HepG2 (cell line): ENCODE data around the gene ZC3H18. TPM values are rescaled to one million over a fixed set of nuclear protein-coding genes. Genes with fewer than 3 reads are reported as not detected.

Experiments used
- ATAC-seq: fragments of 200-7000 bp; cut with Tn5 transposase; 3 replicates; pipeline ENCODE4 v1.9.1; 2020; ENCODE audit warnings: mild to moderate bottlenecking, moderate library complexity
- BruUV-seq: library from RNA; stranded (reverse); fragments of 400-500 nt; replicated peaks from 2 replicates; lab custom pipeline; 2021; lab: Mats Ljungman, UMichigan
- CTCF ChIA-PET: fragments of 300-600 bp; formaldehyde crosslinking; extraction: SDS; loops from one replicate; lab custom pipeline; 2021; ENCODE audit warnings: low total read pairs, inconsistent platforms, low intra/inter-chr PET ratio; lab: Yijun Ruan, JAX
- POLR2A ChIA-PET: fragments of 350-600 bp; sonication (Branson Sonifier 250); formaldehyde crosslinking; loops from one replicate; lab custom pipeline; 2020; ENCODE audit warnings: antibody characterized with exemption, inconsistent platforms; lab: Yijun Ruan, JAX
- DNase-seq: peaks from one replicate; pipeline ENCODE4 v3.0.0-alpha.2; 2015; ENCODE audit warnings: low spot score
- FAIRE-seq: peaks from 3 replicates; lab custom pipeline; 2011; peaks lifted over from hg19 to GRCh38; lab: Jason Lieb, UNC
- H2AFZ ChIP-seq: one replicate; pipeline ENCODE4 v1.6.1; 2011; ENCODE audit warnings: low read length, inconsistent platforms
- H3K27ac ChIP-seq: fragments of 300-600 bp; 3 replicates; pipeline ENCODE4 v1.8.0; 2011; ENCODE audit warnings: mixed run types, mild to moderate bottlenecking, mixed read lengths, low read length, inconsistent platforms; ENCODE audit not compliant: insufficient read depth; ENCODE audit errors: extremely low read length
- H3K27me3 ChIP-seq, 2 experiments: fragments of 200-600 bp in 1 of 2; 2 replicates in 1 of 2; 3 replicates in 1 of 2; pipeline versions ENCODE4 v1.6.0 to v1.8.0; 2011; ENCODE audit warnings: low read length in 2 of 2, mild to moderate bottlenecking in 2 of 2, moderate library complexity in 2 of 2, inconsistent platforms in 1 of 2; ENCODE audit not compliant: insufficient read depth in 2 of 2, control insufficient read depth in 1 of 2
- H3K36me3 ChIP-seq, 2 experiments: fragments of 200-600 bp in 1 of 2; replicated peaks in 1 of 2; 2 replicates in 1 of 2; 3 replicates in 1 of 2; pipeline versions ENCODE4 v1.5.1 to v1.8.0; 2011; ENCODE audit warnings: low read length in 2 of 2, inconsistent platforms in 1 of 2; ENCODE audit not compliant: insufficient read depth in 2 of 2, control insufficient read depth in 1 of 2
- H3K4me1 ChIP-seq: 2 replicates; pipeline ENCODE4 v1.5.1; 2012; ENCODE audit warnings: low read length, inconsistent platforms; ENCODE audit not compliant: insufficient read depth
- H3K4me2 ChIP-seq: 2 replicates; pipeline ENCODE4 v1.6.0; 2011; ENCODE audit warnings: low read depth, low read length, inconsistent platforms
- H3K4me3 ChIP-seq, 3 experiments: fragments of 200-600 bp in 1 of 3; sonication (generic), shearing (Covaris generic) in 1 of 3; replicated peaks in 1 of 3; 2 replicates each; pipeline ENCODE4 v1.5.1; 2011 to 2016; ENCODE audit warnings: low read length in 3 of 3, inconsistent platforms in 2 of 3, low read depth in 2 of 3, mild to moderate bottlenecking in 2 of 3, control low read depth in 1 of 3, mixed read lengths in 1 of 3; ENCODE audit not compliant: insufficient read depth in 1 of 3
- H3K79me2 ChIP-seq: one replicate; pipeline ENCODE4 v1.6.1; 2011; ENCODE audit warnings: low read length, inconsistent platforms; ENCODE audit not compliant: insufficient read depth
- H3K9ac ChIP-seq: 2 replicates; pipeline ENCODE4 v1.6.0; 2011; ENCODE audit warnings: mild to moderate bottlenecking, low read depth, low read length, inconsistent platforms; ENCODE audit not compliant: insufficient read depth
- H3K9me3 ChIP-seq: 2 replicates; pipeline ENCODE4 v1.5.1; 2012; ENCODE audit warnings: mild to moderate bottlenecking, low read length
- H4K20me1 ChIP-seq: 2 replicates; pipeline ENCODE4 v1.6.0; 2011; ENCODE audit warnings: inconsistent platforms, mild to moderate bottlenecking, low read length, moderate library complexity; ENCODE audit not compliant: insufficient read depth
- AGO1 ChIP-seq: fragments of 200-400 bp; formaldehyde crosslinking; IDR thresholded peaks from 2 replicates; pipeline ENCODE4 v1.6.1; 2017; ENCODE audit warnings: mild to moderate bottlenecking, low read depth, low read length, moderate library complexity; ENCODE audit not compliant: poor library complexity, severe bottlenecking
- RBM22 ChIP-seq: fragments of 200-400 bp; formaldehyde crosslinking; optimal IDR thresholded peaks from 2 replicates; pipeline ENCODE3; 2017; ENCODE audit warnings: mild to moderate bottlenecking, low read length, moderate library complexity
- RBM39 ChIP-seq: fragments of 200-400 bp; formaldehyde crosslinking; IDR thresholded peaks from one replicate; pipeline ENCODE4 v1.6.1; 2018; ENCODE audit warnings: antibody characterized with exemption, mild to moderate bottlenecking, low read depth, low read length; ENCODE audit not compliant: poor library complexity, severe bottlenecking
- ZNF432 ChIP-seq: sonication (generic); formaldehyde crosslinking; IDR thresholded peaks from 2 replicates; pipeline ENCODE4 v1.5.0; 2020; ENCODE audit warnings: missing genetic modification reagents, mild to moderate bottlenecking, borderline replicate concordance
- WGBS: methylation state at CpG from one replicate; pipeline ENCODE4 v1.1.6; 2017; ENCODE audit warnings: low lambda C conversion rate; 5-methylcytosine and 5-hydroxymethylcytosine counted together
- in situ Hi-C: cut with HindIII; loops from 2 replicates; pipeline ENCODE4 v1.10.0; 2017; ENCODE audit warnings: low pct_unique_long_range_greater_than_20kb; ENCODE audit not compliant: extremely low pct_ligation_motif_present
- intact Hi-C: fragments of 100-400 bp; cut with micrococcal nuclease; formaldehyde crosslinking; loops from one replicate; pipeline ENCODE4 v1.10.0; 2022; ENCODE audit not compliant: unreplicated experiment
- polyA plus RNA-seq, 8 experiments: library from polyadenylated mRNA; depleted of rRNA in 3 of 8; stranded (reverse) in 7 of 8; unstranded in 1 of 8; fragments of >200 nt; fragmentation: Illumina TruSeq in 4 of 8; extraction: Trizol in 4 of 8; gene quantifications; 2 replicates each; pipeline versions ENCODE4 v1.2.1 to v1.2.3, GENCODE V29; 2011 to 2016; ENCODE audit warnings: low read depth in 4 of 8, missing spikeins in 1 of 8, mixed read lengths in 1 of 8; ENCODE audit not compliant: insufficient read depth in 1 of 8
- total RNA-seq, 5 experiments: library from RNA; depleted of rRNA; stranded (reverse); fragments of >200 nt; fragmentation: Illumina TruSeq; extraction: Trizol; gene quantifications; 2 replicates each; pipeline ENCODE4 v1.2.3, GENCODE V29; 2016; ENCODE audit warnings: low read depth in 1 of 5
- TF ChIP-seq, protein P1 (sequence below): sonication (generic); formaldehyde crosslinking; IDR thresholded peaks from 2 replicates; pipeline ENCODE4 v1.9.0; 2021; ENCODE audit warnings: missing genetic modification reagents, borderline replicate concordance
- TF ChIP-seq, protein P2 (sequence below): sonication (generic); formaldehyde crosslinking; IDR thresholded peaks from 2 replicates; pipeline ENCODE4 v1.5.1; 2020; ENCODE audit warnings: mild to moderate bottlenecking, missing genetic modification reagents, moderate library complexity

The ZC3H18 gene
- total and polyA plus RNA-seq, 2 of the 13 experiments (the other 11 are each of a cell fraction or from before 2014, with no cell fraction given), result 11.2 to 27.4 TPM

GRCh38 chr16:88593061-88593460, 22.9 kb downstream of the ZC3H18 start:
- no peak for FAIRE-seq
- Histone ChIP-seq H3K4me2 (no peak overlapping the region), H3K4me1 (peaks cover 23% of the 10 kb centered on the region), H3K9ac (no peak overlapping the region), H3K36me3 (peaks cover 27 to 46% of the 10 kb centered on the region in 2 experiments), H3K27me3 (no peaks in the 10 kb centered on the region), H3K4me3 (no peak overlapping the region), H2AFZ (no peak overlapping the region), H3K79me2 (peaks cover 18% of the 10 kb centered on the region), H3K9me3 (no peaks in the 10 kb centered on the region), H4K20me1 (peaks cover under 1% of the 10 kb centered on the region; the same call in 1 of the 2 replicates), H3K27ac (no peak overlapping the region)
- POLR2A ChIA-PET, result interaction anchor here (1.7 kb wide), 1 partner anchor 23 kb away, joined by 3 read pairs; the partner anchor contains the start of gene ZC3H18
- ATAC-seq, result no peak
- in situ Hi-C loops (no loop called here), intact Hi-C loops (no loop called here)
- CTCF ChIA-PET, result no interaction called here
- no peak for DNase-seq
- no TSS peak for BruUV-seq
- WGBS, result 96% methylated on average over 11 of the region's 12 CpGs
- TF ChIP-seq AGO1, result no peak
- peak; percentile 20 for TF ChIP-seq RBM22
- TF ChIP-seq, protein P1, sequence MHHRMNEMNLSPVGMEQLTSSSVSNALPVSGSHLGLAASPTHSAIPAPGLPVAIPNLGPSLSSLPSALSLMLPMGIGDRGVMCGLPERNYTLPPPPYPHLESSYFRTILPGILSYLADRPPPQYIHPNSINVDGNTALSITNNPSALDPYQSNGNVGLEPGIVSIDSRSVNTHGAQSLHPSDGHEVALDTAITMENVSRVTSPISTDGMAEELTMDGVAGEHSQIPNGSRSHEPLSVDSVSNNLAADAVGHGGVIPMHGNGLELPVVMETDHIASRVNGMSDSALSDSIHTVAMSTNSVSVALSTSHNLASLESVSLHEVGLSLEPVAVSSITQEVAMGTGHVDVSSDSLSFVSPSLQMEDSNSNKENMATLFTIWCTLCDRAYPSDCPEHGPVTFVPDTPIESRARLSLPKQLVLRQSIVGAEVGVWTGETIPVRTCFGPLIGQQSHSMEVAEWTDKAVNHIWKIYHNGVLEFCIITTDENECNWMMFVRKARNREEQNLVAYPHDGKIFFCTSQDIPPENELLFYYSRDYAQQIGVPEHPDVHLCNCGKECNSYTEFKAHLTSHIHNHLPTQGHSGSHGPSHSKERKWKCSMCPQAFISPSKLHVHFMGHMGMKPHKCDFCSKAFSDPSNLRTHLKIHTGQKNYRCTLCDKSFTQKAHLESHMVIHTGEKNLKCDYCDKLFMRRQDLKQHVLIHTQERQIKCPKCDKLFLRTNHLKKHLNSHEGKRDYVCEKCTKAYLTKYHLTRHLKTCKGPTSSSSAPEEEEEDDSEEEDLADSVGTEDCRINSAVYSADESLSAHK, result no peak
- TF ChIP-seq ZNF432 (CRISPR knock-in tag), result no peak

DNA sequence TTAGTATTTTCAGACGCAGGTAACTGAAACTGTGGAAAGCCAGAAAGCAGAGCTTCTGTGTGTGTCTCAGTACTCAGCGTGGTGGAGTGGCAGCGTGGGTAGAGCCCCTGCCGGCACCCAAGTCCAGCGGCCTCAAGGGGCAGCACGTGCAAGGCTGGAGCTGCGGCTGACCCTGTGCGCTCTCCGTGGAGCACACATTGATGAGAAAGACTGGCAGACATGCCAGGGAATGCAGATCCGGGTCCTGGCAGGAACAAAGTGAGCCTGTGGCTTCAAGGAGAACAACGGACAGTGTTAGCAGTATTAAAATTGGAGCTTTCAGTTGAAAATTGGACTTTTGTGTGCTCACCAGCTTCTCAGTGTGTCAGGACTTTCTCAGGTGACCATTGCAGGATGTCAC, 23.3 kb downstream of the ZC3H18 start:
- WGBS, result 94% methylated on average over 11 of the region's 11 CpGs
- H3K4me2 ChIP-seq, result no peak overlapping the region
- H3K4me3 ChIP-seq, result no peak overlapping the region
- CTCF ChIA-PET, result no interaction called here
- H3K36me3 ChIP-seq, result peaks cover 25 to 46% of the 10 kb centered on the region in 2 experiments
- peaks cover 3% of the 10 kb centered on the region; the same call in 1 of the 2 replicates for H4K20me1 ChIP-seq
- ATAC-seq (no peak), FAIRE-seq (no peak), DNase-seq (no peak)
- peaks cover 18% of the 10 kb centered on the region for H3K79me2 ChIP-seq
- intact Hi-C loops (no loop called here), in situ Hi-C loops (no loop called here)
- H3K27ac ChIP-seq, result no peak overlapping the region
- H3K4me1 ChIP-seq, result peaks cover 27% of the 10 kb centered on the region
- POLR2A ChIA-PET, result interaction anchor here (1.7 kb wide), 1 partner anchor 23 kb away, joined by 3 read pairs; the partner anchor contains the start of gene ZC3H18
- TF ChIP-seq, protein P2, sequence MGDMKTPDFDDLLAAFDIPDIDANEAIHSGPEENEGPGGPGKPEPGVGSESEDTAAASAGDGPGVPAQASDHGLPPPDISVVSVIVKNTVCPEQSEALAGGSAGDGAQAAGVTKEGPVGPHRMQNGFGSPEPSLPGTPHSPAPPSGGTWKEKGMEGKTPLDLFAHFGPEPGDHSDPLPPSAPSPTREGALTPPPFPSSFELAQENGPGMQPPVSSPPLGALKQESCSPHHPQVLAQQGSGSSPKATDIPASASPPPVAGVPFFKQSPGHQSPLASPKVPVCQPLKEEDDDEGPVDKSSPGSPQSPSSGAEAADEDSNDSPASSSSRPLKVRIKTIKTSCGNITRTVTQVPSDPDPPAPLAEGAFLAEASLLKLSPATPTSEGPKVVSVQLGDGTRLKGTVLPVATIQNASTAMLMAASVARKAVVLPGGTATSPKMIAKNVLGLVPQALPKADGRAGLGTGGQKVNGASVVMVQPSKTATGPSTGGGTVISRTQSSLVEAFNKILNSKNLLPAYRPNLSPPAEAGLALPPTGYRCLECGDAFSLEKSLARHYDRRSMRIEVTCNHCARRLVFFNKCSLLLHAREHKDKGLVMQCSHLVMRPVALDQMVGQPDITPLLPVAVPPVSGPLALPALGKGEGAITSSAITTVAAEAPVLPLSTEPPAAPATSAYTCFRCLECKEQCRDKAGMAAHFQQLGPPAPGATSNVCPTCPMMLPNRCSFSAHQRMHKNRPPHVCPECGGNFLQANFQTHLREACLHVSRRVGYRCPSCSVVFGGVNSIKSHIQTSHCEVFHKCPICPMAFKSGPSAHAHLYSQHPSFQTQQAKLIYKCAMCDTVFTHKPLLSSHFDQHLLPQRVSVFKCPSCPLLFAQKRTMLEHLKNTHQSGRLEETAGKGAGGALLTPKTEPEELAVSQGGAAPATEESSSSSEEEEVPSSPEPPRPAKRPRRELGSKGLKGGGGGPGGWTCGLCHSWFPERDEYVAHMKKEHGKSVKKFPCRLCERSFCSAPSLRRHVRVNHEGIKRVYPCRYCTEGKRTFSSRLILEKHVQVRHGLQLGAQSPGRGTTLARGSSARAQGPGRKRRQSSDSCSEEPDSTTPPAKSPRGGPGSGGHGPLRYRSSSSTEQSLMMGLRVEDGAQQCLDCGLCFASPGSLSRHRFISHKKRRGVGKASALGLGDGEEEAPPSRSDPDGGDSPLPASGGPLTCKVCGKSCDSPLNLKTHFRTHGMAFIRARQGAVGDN (CRISPR knock-in tag), result peak; percentile 33; the same call in 1 of the 2 replicates
- TF ChIP-seq RBM39, result no peak
- no peaks in the 10 kb centered on the region for H3K27me3 ChIP-seq
- no peak overlapping the region for H2AFZ ChIP-seq
- no peaks in the 10 kb centered on the region for H3K9me3 ChIP-seq
- BruUV-seq, result no TSS peak
- H3K9ac ChIP-seq, result no peak overlapping the region
